HEK293 (cell line): ENCODE data around the gene ARHGAP24.

Experiments
- CTCF ChIA-PET: fragments of 350-600 bp; formaldehyde crosslinking; extraction: SDS; loops from one replicate; lab custom pipeline; 2021; ENCODE audit warnings: antibody characterized with exemption; lab: Yijun Ruan, JAX
- POLR2A ChIA-PET: fragments of 300-600 bp; formaldehyde crosslinking; extraction: SDS; loops from one replicate; lab custom pipeline; 2020; ENCODE audit warnings: antibody characterized with exemption, inconsistent platforms; lab: Yijun Ruan, JAX
- H3K27ac ChIP-seq: fragments of 200-500 bp; sonication (Bioruptor generic); 2 replicates; pipeline ENCODE4 v1.5.1; 2014; ENCODE audit warnings: low read depth, low read length, control low read depth, inconsistent platforms; ENCODE audit errors: extremely low read depth
- H3K36me3 ChIP-seq, 2 experiments: fragments of 200-500 bp in 1 of 2; sonication (Bioruptor generic) in 1 of 2; 1 replicate in 1 of 2; 2 replicates in 1 of 2; pipeline ENCODE4 v1.5.1; 2014 to 2017; ENCODE audit warnings: inconsistent platforms in 2 of 2, low read length in 2 of 2; ENCODE audit not compliant: control insufficient read depth in 2 of 2, insufficient read depth in 1 of 2
- H3K4me1 ChIP-seq: fragments of 200-500 bp; sonication (Bioruptor generic); 2 replicates; pipeline ENCODE4 v1.5.1; 2014; ENCODE audit warnings: mild to moderate bottlenecking, low read length, inconsistent platforms; ENCODE audit not compliant: control insufficient read depth, insufficient read depth
- H3K4me3 ChIP-seq: 2 replicates; pipeline ENCODE4 v1.5.1; 2011; ENCODE audit warnings: low read depth, mild to moderate bottlenecking, control low read depth, low read length, moderate library complexity
- H3K9me3 ChIP-seq: fragments of 200-500 bp; sonication (Bioruptor generic); 2 replicates; pipeline ENCODE4 v1.5.1; 2014; ENCODE audit warnings: low read depth, low read length, inconsistent platforms; ENCODE audit not compliant: control insufficient read depth, insufficient read depth
- GLI4 ChIP-seq: fragments of 450-650 bp; formaldehyde crosslinking; IDR thresholded peaks from 2 replicates; pipeline ENCODE4 v1.5.1; 2016; ENCODE audit warnings: missing biosample characterization, missing genetic modification characterization
- HOXD13 ChIP-seq: sonication (generic); formaldehyde crosslinking; IDR thresholded peaks from 2 replicates; pipeline ENCODE4 v1.8.0; 2022; ENCODE audit warnings: missing genetic modification reagents, borderline replicate concordance
- MEIS1 ChIP-seq: sonication (generic); formaldehyde crosslinking; IDR thresholded peaks from 2 replicates; pipeline ENCODE4 v1.8.1; 2022; ENCODE audit warnings: missing genetic modification reagents, mild to moderate bottlenecking, borderline replicate concordance
- PRDM2 ChIP-seq: fragments of 450-650 bp; formaldehyde crosslinking; IDR thresholded peaks from 2 replicates; pipeline ENCODE4 v1.5.1; 2016; ENCODE audit warnings: missing biosample characterization, missing genetic modification characterization, borderline replicate concordance
- SALL2 ChIP-seq: fragments of 450-650 bp; formaldehyde crosslinking; IDR thresholded peaks from 2 replicates; pipeline ENCODE4 v1.5.0; 2017; ENCODE audit warnings: missing biosample characterization, mild to moderate bottlenecking, missing genetic modification characterization, borderline replicate concordance
- SCRT1 ChIP-seq: fragments of 450-650 bp; formaldehyde crosslinking; IDR thresholded peaks from 2 replicates; pipeline ENCODE4 v1.5.1; 2016; ENCODE audit warnings: missing biosample characterization, missing genetic modification characterization, borderline replicate concordance
- TCF7L2 ChIP-seq: IDR thresholded peaks from 2 replicates; pipeline ENCODE4 v1.6.1; 2011; ENCODE audit warnings: low read depth, mild to moderate bottlenecking, inconsistent platforms, low read length, moderate library complexity, borderline replicate concordance
- ZNF132 ChIP-seq: fragments of 450-650 bp; formaldehyde crosslinking; IDR thresholded peaks from 2 replicates; pipeline ENCODE4 v1.5.1; 2017; ENCODE audit warnings: missing biosample characterization, missing genetic modification characterization, borderline replicate concordance
- ZNF148 ChIP-seq: fragments of 450-650 bp; formaldehyde crosslinking; IDR thresholded peaks from 2 replicates; pipeline ENCODE4 v1.5.0; 2017; ENCODE audit warnings: missing biosample characterization, missing genetic modification characterization, borderline replicate concordance
- ZNF292 ChIP-seq: fragments of 450-650 bp; formaldehyde crosslinking; IDR thresholded peaks from 2 replicates; pipeline ENCODE4 v1.5.1; 2016; ENCODE audit warnings: low read depth, missing biosample characterization, missing genetic modification characterization, borderline replicate concordance
- ZNF354C ChIP-seq: fragments of 450-650 bp; formaldehyde crosslinking; IDR thresholded peaks from 2 replicates; pipeline ENCODE4 v1.5.1; 2016; ENCODE audit warnings: missing biosample characterization, missing genetic modification characterization, low read depth, borderline replicate concordance
- ZNF398 ChIP-seq: fragments of 450-650 bp; formaldehyde crosslinking; IDR thresholded peaks from 2 replicates; pipeline ENCODE4 v1.5.1; 2017; ENCODE audit warnings: missing biosample characterization, missing genetic modification characterization
- ZNF521 ChIP-seq: fragments of 450-650 bp; formaldehyde crosslinking; IDR thresholded peaks from 2 replicates; pipeline ENCODE4 v1.5.1; 2017; ENCODE audit warnings: missing biosample characterization, mild to moderate bottlenecking, missing genetic modification characterization
- ZNF530 ChIP-seq: fragments of 450-650 bp; formaldehyde crosslinking; IDR thresholded peaks from 2 replicates; pipeline ENCODE4 v1.5.1; 2016; ENCODE audit warnings: low read depth, missing biosample characterization, missing genetic modification characterization
- ZNF560 ChIP-seq: fragments of 450-650 bp; formaldehyde crosslinking; IDR thresholded peaks from 2 replicates; pipeline ENCODE4 v1.5.1; 2017; ENCODE audit warnings: missing biosample characterization, missing genetic modification characterization, borderline replicate concordance
- ZNF701 ChIP-seq: fragments of 450-650 bp; formaldehyde crosslinking; IDR thresholded peaks from 2 replicates; pipeline ENCODE4 v1.5.1; 2016; ENCODE audit warnings: missing biosample characterization, missing genetic modification characterization
- ZSCAN16 ChIP-seq: fragments of 450-650 bp; formaldehyde crosslinking; IDR thresholded peaks from 2 replicates; pipeline ENCODE4 v1.5.1; 2016; ENCODE audit warnings: missing biosample characterization, missing genetic modification characterization

ARHGAP24 gene

GRCh38 chr4:85650908-85651307 lies 176.0 kb downstream of the ARHGAP24 start:
- CTCF ChIA-PET, result no interaction called here

GRCh38 chr4:85656759-85657505 lies 182.0 kb downstream of the ARHGAP24 start:
- no peak overlapping the region for H3K4me3 ChIP-seq
- ChIA-PET POLR2A (no interaction called here), CTCF (no interaction called here)
- H3K36me3 ChIP-seq, result no peaks in the 10 kb centered on the region
- H3K9me3 ChIP-seq, result no peaks in the 10 kb centered on the region
- H3K4me1 ChIP-seq, result no peaks in the 10 kb centered on the region
- TF ChIP-seq ZNF292 (tag by site-specific recombination) (no peak), TCF7L2 (no peak), ZNF148 (tag by site-specific recombination) (no peak), ZNF530 (tag by site-specific recombination) (no peak), ZNF560 (tag by site-specific recombination) (no peak), GLI4 (no peak), MEIS1 (CRISPR knock-in tag) (no peak), ZNF521 (tag by site-specific recombination) (no peak), PRDM2 (no peak), ZNF132 (no peak), HOXD13 (CRISPR knock-in tag) (no peak), ZNF701 (tag by site-specific recombination) (no peak), ZSCAN16 (no peak), ZNF398 (no peak), ZNF354C (tag by site-specific recombination) (no peak), SALL2 (no peak)
- no peak overlapping the region for H3K27ac ChIP-seq

More at GRCh38 chr4:85650908-85651307, 176.0 kb downstream of the ARHGAP24 start:
- POLR2A ChIA-PET, result no interaction called here
- Histone ChIP-seq H3K36me3 (no peaks in the 10 kb centered on the region), H3K4me3 (no peak overlapping the region), H3K27ac (no peak overlapping the region), H3K4me1 (no peaks in the 10 kb centered on the region), H3K9me3 (no peaks in the 10 kb centered on the region)
- TF ChIP-seq SCRT1 (tag by site-specific recombination), result no peak
